Adipose tissue (tissue), 3 donors: ENCODE data around the gene CXCL17. TPM values are rescaled to one million over a fixed set of nuclear protein-coding genes. Genes with fewer than 3 reads are reported as not detected.
"Not testable (repeated sequence)": the region's sequence is repeated elsewhere in the genome, so short reads cannot be mapped to it uniquely, and the experiment has no call there.

Experiments
- H3K27ac ChIP-seq: one replicate; pipeline ENCODE4 v1.5.1; 2013; ENCODE audit warnings: low read depth, low read length
- WGBS, 3 donors: extraction: QIAGEN DNeasy Blood & Tissue Kit; methylation state at CpG; one replicate each; pipeline ENCODE4 v1.1.7; 2013; 5-methylcytosine and 5-hydroxymethylcytosine counted together
- polyA plus RNA-seq, 3 donors: library from polyadenylated mRNA; stranded (reverse); fragments of 200-250 nt; gene quantifications; one replicate each; pipeline ENCODE4 v1.2.3, GENCODE V29; 2013
- donor health status: healthy with polysubstance abuse.
- donor health status: Bipolar disorder and iron deficiency.
- donor health status: healthy.

The CXCL17 gene
- polyA plus RNA-seq, 3 donors, result 2.1 to 26.5 (median 14.5) TPM

DNA sequence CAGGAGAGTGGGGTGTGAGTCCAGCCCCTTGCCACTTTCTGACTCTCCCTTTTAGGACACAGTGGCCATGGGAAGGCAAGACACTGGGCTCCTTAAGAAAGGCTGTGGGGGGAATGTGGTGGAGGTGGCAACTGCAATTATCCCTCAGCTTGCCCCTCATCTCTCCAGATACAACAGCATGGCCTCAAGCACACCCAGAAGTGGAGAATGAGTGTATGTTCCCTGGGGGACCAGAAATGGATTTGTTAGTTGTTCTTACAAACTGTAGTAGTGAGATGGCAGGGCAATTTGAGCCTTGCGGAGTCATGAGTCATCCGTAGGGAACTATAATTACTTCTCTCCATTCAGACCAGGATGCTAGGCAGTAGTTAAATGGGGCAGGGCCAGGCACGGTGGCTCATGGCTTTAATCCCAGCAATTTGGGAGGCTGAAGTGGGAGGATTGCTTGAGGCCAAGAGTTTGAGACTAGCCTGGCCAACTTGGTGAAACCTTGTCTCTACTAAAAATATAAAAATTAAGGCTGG, 25.6 kb upstream of the CXCL17 start:
- WGBS, 3 donors, result 50 to 78% (median 64%) methylated on average over 3 of the region's 3 CpGs
- no peak overlapping the region for H3K27ac ChIP-seq

DNA sequence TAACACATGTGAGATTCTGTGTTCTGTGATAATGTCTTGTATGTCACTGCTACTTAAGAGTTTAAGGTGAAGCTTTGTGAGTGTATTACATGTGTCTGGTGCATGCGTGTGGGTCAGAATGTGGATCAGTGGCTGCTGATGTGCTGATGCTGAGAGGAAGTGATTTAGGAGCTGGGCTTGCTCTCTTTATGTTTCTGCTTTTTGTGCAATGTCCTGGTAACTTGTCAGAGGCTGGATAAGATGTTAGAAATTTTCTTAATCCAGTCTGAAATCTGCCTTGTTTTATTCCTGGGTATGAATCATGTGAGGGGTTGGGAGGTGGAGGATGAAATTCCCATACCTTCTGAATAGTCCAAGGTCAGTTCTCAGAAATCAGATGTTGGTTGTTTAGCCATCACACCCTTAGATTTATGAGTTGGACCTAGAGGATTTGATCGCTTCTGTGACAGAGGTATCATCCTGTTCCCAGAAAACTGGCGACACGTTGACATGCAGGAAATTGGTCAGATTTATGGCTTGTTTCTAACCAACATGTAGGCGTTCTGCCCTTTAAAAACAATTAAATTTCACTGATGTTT, 24.5 kb upstream of the CXCL17 start:
- 37 to 58% (median 39%) methylated on average over 5 of the region's 5 CpGs for WGBS, 3 donors
- no peak overlapping the region for H3K27ac ChIP-seq

DNA sequence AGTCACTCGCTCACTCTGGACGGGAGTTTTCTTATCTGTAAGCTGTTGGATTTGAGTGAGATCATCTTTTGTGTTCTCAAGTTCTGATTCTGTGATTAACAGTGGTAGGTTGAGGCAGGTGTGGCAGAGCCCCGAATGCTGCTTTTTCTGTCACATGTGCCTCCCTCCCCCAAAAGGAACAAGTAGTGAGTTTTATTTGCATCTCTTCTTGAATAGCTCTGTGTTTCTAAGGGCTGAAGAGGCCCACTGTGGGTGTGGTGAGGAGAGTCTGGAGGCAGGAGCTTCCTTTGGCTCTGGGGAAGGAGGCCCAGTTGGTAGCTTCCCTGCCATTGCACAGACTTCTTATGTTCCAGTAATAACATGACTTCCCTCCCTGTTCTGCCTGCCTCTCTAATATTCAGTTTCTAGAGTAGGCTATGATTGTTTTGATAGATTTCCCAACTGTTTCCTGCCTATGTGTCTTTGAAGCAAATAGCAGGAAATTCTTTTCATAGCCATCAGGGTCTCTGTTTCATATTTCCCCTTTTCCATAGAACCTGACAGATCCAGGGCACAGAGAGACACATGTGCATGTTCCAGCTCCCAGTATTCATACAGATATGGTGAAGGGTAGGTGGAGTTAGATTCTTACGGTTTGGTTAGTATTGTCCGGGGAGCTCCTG, 23.9 kb upstream of the CXCL17 start:
- no peak overlapping the region for H3K27ac ChIP-seq
- WGBS, 3 donors, result 49 to 60% (median 54%) methylated on average over 5 of the region's 5 CpGs

DNA sequence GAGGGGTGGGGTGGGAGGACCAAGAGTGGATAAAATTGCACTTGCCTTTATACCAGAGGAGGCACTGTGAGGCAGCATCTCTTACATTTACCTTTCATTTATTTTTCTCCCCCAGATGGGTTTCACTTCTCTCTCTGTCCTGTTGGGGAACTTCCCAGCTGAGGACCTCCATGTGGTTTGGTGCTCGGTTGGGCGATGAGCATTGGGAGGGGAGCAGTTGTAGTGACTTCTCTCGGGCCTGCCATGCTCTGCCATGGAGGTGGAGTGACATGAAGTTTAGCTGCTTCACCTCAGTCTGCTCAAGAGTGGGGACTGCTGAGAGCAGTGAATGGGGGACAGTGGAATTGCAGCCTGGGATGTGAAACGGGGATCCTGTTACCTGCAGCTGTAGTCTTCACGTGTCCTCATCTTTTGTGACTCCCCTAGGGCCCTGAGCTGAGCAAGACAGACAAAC, 23.1 kb upstream of the CXCL17 start:
- no peak overlapping the region for H3K27ac ChIP-seq
- WGBS, 3 donors, result 66 to 72% (median 69%) methylated on average over 5 of the region's 5 CpGs

DNA sequence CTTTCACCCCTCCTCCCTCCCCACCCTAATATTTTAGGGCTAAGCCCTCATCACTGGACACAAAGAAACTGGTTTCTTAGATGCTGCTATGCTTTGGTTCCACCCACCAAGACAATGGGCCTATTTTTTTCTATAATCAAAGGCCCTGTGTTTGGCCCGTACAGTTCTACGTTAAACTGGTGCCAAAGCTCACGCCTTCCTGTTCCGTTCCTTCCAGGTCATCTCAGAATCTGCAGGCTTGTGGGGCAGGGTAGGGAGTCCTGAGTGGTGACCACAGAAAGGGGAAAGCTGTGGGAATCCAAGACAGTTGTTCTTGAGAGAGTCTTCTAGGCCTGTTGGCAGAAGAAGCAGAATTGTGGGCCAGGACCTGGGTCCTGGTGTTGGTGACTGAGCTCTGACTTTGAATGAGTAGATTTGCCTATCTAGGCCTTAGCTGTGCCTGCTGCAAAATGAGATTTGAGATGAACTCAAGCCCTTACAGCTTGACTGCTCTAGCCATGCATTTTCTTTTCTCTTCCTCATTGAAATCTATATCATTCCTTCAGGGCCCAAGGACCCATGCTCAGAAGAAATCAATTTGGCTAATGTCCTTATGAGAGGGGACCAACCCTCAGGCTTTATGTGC, 19.1 kb upstream of the CXCL17 start:
- 56 to 77% (median 73%) methylated on average over 4 of the region's 4 CpGs for WGBS, 3 donors
- H3K27ac ChIP-seq, result no peak overlapping the region

DNA sequence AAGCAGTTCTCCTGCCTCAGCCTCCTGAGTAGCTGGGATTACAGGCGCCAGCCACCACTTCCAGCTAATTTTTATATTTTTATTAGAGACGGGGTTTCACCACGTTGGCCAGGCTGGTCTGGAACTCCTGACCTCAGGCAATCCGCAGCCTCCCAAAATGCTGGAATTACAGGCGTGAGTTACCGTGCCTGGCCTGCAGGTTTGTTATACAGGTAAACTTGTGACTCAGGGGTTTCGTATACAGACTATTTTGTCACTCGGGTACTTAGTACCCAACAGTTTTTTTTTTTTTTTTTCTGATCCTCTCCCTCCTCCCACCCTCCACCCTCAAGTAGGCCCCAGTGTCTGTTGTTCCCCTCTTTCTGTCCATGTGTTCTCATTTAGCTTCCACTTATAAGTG, 18.5 kb upstream of the CXCL17 start:
- WGBS, 3 donors, result 84 to 94% (median 92%) methylated on average over 8 of the region's 8 CpGs
- H3K27ac ChIP-seq, result not testable (repeated sequence)

DNA sequence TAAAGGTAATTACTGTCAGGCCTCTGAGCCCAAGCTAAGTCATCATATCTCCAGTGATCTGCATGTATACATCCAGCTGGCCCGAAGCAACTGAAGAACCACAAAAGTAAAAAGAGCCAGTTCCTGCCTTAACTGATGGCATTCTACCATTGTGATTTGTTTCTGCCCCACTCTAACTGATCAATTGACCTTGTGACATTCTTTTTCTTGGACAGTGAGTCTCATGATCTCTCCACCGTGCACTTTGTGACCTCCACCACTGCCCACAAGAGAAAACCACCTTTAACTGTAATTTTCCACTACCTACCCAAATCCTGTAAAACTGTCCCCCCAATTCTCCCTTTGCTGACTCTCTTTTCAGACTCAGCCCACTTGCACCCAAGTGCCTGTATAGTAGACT, 17.2 kb upstream of the CXCL17 start:
- H3K27ac ChIP-seq, result no peak overlapping the region
- 78 to 85% (median 81%) methylated on average over 2 of the region's 2 CpGs for WGBS, 3 donors

DNA sequence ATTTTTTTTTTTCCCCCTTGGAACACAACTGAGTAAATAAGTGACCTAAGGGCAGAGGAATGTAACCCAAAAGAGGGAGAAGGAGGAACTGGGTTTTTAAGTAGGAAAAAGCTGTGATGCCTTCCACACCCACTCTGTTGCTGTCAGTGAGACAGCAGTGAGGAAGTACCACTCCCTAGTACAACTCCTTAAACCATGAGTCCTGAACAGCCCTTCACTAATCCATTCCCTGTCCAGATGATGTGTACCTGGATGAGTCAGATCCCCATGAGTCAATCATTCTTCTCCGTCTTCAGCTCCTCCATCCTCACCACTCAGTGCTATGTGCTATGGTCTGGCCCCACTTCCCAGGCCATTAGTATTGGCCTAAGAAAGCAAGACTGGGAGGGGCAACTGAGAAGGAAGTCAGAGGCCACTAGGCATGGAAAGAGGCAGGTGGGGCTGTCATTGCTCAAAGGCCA, 12.9 kb upstream of the CXCL17 start:
- 47 to 89% (median 72%) methylated on average over 1 of the region's 1 CpG for WGBS, 3 donors

DNA sequence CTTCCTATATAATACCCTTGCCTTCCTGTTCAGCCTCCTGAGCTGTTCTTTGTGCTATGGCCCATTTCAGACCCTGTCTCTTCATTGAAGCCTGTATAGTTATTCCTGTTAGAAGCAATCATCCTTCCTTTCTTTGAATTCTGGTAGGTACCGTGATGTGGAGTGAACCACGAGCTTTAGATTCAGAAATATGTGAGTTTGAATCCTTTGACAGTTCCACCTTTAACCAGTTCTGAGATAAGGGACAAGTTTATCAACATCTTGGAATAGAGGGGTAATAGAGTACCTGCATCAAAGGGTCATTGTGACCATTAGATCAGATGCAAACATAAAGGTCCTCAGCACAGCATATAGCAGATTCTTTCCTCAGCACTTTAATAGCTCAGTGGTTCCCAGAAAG, 12.3 kb upstream of the CXCL17 start:
- 58 to 78% (median 64%) methylated on average over 2 of the region's 2 CpGs for WGBS, 3 donors
- H3K27ac ChIP-seq, result no peak overlapping the region

More for the DNA sequence above, 12.9 kb upstream of the CXCL17 start:
- H3K27ac ChIP-seq, result no peak overlapping the region

DNA sequence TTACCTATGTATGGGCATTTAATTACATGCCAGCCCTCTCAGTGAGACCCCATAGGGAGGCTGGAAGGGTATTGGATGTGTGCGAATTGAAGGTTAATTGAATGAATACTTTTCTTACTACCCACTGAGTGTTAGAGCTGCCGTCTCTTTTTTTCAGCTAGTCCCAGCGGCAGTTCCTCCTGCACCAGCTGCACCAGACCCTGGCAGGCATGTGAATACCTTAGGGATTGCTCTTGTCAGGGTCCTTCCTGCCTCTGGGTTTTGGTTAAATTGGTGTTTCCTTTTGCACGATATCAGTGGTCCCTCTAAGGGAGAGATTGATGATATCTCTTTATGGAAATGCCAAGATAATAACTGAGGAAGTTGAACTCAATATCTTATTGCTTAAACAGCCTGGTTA, 9.8 kb upstream of the CXCL17 start:
- H3K27ac ChIP-seq, result no peak overlapping the region
- WGBS, 3 donors, result 38 to 58% (median 51%) methylated on average over 4 of the region's 4 CpGs

DNA sequence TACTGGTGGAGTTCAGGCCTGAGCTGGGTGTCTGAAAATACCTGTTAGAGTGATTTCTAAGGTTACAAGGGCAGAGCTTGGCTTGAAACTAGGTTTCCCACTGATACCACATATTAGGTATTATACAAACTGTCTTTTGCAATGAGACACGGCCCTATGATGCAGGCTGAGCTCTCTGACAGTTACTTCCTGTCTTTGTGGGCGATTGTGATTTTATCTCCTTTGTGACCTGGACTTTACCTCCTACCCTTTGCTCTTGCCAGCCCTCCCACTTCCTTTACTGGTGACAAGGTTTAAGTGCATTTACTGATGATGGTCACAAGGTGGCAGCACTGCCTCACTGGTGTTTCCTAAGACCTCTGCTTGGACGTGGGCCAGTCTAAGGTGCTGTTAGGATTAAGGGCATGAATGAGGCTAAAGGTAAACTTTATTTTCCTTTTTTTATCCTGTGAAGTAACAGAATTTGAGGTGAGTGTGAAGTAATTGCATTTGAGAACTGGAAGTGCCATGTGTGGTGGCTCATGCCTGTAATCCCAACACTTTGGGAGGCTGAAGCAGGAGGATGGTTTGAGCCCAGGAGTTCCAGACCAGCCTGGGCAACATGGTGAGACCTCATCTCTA, 7.7 kb upstream of the CXCL17 start:
- H3K27ac ChIP-seq, result no peak overlapping the region
- 0% methylated on average over 3 of the region's 3 CpGs for WGBS, 3 donors

DNA sequence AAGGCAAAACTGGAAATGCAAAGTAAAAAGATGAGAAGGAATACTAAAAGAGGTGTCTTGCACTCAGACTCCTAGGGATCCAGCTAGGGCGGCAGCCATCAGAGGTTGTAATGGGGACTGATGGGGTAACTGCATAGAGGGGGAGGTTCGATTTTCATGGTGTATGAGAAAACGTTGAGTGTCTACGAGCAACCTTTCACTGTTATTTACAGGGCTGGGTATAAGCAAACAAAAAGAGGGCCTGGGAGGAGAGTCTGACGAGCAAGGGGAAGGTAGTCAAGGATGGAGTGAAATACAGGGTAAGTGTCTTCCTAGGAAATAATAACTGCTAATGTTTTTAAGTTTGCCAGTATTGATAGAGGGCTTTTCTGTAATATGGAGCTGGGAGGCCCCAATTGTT, 5.6 kb upstream of the CXCL17 start:
- H3K27ac ChIP-seq, result not testable (repeated sequence)
- 76 to 82% (median 79%) methylated on average over 5 of the region's 5 CpGs for WGBS, 3 donors

DNA sequence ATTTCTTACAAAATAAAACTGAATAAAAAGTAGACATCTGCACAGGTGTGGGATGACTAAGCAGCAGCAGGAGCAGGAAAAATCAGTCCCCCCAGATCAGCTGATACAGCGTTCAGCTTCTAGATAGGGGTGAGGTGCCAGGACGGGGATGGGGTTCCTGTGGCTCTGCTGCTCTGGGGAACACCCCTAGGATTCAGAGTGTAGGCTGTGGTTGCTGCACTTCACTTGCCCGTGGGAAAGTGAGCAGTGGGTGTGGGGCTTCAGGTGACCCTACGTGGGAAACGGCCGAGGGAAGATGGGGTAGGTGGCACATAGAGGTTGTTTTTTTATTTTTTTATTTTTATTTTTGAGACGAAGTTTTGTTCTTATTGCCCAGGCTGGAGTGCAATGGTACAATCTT, 3.2 kb upstream of the CXCL17 start:
- whole genome bisulfite sequencing, 3 donors, result 82 to 91% (median 85%) methylated on average over 7 of the region's 7 CpGs
- H3K27ac ChIP-seq, result no peak overlapping the region

DNA sequence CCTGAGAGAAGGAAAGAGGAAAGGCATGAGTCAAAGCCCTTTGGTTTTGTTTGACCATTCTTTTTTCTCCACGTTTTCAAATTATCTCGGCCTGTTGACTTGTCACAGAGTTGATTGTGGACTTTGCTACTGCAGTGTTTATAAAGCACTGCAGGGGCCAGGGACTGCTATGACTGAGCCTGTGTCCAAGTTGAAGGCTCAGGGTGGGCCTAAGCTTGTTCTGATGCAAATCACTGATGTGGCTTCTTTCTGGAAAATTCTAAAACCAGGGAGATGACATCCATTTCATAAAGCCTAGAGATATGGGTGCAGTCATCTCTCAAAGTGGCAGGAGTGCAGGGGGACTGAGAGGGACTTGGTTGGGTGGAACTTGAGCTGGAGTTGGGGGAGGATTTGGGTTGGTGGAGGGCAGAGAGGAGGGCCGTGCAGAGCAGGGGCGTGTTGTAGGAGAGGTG, 1.2 kb upstream of the CXCL17 start:
- H3K27ac ChIP-seq, result no peak overlapping the region
- 32 to 85% (median 81%) methylated on average over 4 of the region's 4 CpGs for WGBS, 3 donors

DNA sequence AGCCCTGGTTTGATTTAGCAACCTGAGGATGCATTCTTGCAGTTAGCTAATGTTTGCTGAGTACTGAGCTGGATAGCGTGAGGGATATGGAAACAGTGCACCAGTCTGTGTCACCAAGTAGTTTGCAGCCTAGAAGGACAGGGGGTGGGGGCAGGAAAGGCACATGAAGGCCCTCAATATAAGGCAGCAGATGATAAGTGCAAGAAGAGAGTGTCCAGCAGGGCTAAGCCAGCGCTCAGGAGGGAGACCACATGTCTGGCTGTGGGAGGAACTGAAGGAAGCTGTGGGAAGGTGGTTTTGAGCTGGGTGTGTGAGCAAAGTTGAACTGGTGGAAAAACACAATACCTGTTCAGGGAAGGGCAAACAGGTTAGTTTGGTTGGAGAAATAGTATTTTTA, 1.7 kb downstream of the CXCL17 start:
- H3K27ac ChIP-seq, result no peak overlapping the region
- WGBS, 3 donors, result 36 to 62% (median 42%) methylated on average over 2 of the region's 2 CpGs

DNA sequence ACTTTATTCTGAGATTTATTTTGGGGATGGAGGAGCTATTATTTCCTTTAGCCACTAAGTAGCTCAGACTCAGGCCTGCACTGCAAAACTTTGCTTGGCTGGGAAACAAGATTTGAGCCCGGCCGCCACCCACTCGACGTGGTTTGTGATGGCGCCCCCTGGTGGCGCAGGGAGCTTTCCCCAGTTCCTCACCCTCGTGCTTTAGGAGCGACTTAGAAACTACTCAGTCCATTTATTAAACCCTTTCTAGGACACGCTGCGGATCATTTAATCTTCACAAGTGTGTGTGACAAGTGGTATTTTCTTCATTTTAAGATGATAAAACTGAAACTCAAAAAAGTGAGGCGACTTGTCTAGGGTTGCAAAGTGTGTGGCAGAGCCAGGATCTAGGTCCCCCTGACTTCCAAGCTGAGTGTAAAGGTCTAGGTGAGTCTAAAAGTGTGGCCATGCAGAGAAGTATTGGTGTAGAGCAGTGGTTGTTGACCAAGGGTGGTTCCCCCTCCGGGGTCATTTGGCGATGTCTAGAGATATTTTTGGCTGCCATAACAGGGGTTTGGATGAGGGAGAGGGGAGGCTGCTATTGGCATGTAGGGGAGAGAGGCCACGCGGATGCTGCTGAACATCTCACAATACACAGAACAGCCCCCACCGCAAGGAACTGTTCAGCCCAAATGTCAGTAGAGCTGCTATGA, 2.2 kb downstream of the CXCL17 start:
- no peak overlapping the region for H3K27ac ChIP-seq
- WGBS, 3 donors, result 22 to 28% (median 24%) methylated on average over 16 of the region's 16 CpGs

DNA sequence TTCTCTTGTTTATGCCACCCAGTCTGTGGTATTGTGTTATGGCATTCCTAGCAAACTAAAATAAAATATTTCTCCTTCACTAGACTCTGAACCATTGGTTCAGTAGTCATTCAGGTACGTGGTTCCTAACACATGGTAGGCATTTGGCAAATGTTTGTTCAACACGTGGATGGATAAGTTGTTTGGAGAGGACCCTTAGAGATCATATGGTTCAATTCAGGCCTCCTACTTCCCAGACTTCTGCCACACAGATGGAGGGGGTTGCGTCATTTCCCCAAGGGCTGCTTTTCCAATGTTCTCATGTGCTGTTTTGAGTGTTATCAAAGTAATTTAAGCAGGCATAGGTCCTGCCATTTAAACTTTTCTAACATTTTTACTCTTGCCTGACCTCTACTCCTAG, 6.7 kb downstream of the CXCL17 start:
- 44 to 58% (median 51%) methylated on average over 3 of the region's 3 CpGs for whole genome bisulfite sequencing, 3 donors
- H3K27ac ChIP-seq, result no peak overlapping the region

DNA sequence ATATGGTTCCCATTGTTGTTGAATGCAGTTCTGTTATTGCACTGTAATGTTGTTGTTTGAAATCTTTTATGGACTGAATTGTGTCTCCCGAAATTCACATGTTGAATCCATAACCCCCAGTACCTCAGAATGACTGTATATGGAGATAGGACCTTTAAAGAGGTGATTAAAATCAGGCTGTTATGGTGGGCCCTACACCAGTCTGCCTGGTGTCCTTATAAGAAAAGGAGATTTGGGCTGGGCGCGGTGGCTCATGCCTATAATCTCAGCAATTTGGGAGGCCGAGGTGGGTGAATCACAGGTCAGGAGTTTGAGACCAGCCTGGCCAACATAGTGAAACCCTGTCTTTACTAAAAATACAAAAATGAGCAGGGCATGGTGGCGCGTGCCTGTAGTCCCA, 7.4 kb downstream of the CXCL17 start:
- H3K27ac ChIP-seq, result no peak overlapping the region
- 90 to 95% (median 92%) methylated on average over 6 of the region's 6 CpGs for WGBS, 3 donors
